Uterus (tissue), 2 donors: ENCODE measurements around the gene PPBP.

ENCODE experiments used
- POLR2A ChIP-seq, 2 donors: fragments of 450-650 bp; IDR thresholded peaks; one replicate each; pipeline ENCODE4 v1.6.1; 2016; ENCODE audit warnings: antibody characterized with exemption in 2 of 2, mild to moderate bottlenecking in 1 of 2, moderate library complexity in 1 of 2
- TF ChIP-seq, protein P1 (sequence below), 4 experiments: fragments of 200-600 bp in 2 of 4; fragments of 450-650 bp in 2 of 4; sonication (generic) in 2 of 4; IDR thresholded peaks; one replicate each; pipeline ENCODE4 v1.5.1; 2016 to 2019; ENCODE audit warnings: antibody characterized with exemption in 4 of 4, mild to moderate bottlenecking in 2 of 4, moderate library complexity in 1 of 4

DNA sequence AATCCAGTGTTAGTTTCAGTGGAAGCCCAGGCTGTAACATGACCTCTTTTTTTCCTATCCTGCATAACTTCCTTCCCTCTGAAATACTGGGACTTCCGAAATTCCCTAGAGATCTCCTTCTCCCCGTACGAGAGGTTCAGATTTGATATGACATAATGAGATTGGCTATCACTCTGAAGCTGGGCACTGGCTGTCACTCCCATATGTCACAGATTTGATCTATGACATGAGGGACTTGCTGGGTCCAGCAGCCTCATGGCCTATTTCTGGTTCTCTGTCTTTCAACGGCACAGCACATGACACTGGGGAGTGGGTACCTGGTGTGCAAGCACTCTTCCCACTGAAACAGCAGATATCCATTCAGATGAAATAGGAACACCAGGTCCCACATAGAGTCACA lies 42.9 kb downstream of the PPBP start:
- TF ChIP-seq, protein P1, sequence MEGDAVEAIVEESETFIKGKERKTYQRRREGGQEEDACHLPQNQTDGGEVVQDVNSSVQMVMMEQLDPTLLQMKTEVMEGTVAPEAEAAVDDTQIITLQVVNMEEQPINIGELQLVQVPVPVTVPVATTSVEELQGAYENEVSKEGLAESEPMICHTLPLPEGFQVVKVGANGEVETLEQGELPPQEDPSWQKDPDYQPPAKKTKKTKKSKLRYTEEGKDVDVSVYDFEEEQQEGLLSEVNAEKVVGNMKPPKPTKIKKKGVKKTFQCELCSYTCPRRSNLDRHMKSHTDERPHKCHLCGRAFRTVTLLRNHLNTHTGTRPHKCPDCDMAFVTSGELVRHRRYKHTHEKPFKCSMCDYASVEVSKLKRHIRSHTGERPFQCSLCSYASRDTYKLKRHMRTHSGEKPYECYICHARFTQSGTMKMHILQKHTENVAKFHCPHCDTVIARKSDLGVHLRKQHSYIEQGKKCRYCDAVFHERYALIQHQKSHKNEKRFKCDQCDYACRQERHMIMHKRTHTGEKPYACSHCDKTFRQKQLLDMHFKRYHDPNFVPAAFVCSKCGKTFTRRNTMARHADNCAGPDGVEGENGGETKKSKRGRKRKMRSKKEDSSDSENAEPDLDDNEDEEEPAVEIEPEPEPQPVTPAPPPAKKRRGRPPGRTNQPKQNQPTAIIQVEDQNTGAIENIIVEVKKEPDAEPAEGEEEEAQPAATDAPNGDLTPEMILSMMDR (IDR thresholded peaks at IDR 0.05) = no peak
- TF ChIP-seq POLR2A (IDR thresholded peaks at IDR 0.05) = no peak
